ENCODE results near the gene GPR32. TPM values are rescaled to one million over a fixed set of nuclear protein-coding genes. Genes with fewer than 3 reads are reported as not detected.
"Not testable (repeated sequence)": the region's sequence is repeated elsewhere in the genome, so short reads cannot be mapped to it uniquely, and the experiment has no call there.

The GPR32 gene, protein sequence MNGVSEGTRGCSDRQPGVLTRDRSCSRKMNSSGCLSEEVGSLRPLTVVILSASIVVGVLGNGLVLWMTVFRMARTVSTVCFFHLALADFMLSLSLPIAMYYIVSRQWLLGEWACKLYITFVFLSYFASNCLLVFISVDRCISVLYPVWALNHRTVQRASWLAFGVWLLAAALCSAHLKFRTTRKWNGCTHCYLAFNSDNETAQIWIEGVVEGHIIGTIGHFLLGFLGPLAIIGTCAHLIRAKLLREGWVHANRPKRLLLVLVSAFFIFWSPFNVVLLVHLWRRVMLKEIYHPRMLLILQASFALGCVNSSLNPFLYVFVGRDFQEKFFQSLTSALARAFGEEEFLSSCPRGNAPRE
- total RNA-seq, result not detected

DNA sequence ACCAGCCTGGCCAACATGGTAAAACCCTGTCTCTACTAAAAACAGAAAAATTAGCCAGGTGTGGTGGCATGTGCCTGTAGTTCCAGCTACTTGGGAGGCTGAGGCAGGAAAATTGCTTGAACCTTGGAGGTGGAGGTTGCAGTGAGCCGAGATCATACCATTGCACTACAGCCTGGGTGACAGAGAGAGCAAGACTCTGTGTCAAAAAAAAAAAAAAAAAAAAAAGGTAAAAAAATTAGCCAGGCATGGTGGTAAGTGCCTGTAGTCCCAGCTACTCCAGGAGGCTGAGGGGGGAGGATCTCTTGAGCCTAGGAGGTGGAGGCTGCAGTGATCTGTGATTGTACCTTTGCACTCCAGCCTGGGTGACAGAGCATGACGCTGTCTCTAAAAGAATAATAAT lies at the start of gene GPR32:
GPR32 (plus strand) TSS at position 301 of the 400 bp plus-strand sequence. CDS start 137 bp downstream, outside the sequence.
- not testable (repeated sequence) for H3K27me3 ChIP-seq (replicated peaks; ENCODE audit: insufficient read depth); H3K27ac ChIP-seq; ATAC-seq (ENCODE audit: insufficient number of reproducible peaks, low FRiP score, low read depth); DNase-seq (ENCODE audit: low spot score); H3K4me3 ChIP-seq; H3K9me3 ChIP-seq; H3K4me1 ChIP-seq (ENCODE audit: control insufficient read depth in 1 of 2, low read depth in 2 of 2); H3K36me3 ChIP-seq

DNA sequence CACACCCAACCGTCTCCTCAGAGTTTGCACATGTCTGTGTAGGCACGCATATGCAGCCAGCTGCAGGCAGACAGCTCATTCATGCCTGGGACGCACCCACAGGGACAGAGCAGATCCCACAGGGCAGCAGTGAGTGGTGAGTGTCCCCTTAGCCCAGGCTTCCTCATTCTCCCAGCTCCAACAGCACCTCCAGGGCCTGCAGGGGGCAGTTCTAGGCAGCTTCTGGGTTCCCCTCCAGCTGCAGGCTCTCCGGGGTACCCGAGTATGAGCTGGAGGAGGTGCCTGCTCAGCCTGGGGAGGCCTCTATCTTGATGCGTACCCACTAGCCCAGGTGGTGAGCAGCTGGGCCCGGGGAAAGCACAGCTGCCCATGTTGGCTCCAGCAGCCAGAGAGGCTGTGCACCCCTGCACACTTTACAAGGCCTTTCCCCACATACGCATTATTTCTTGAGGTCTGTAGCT lies 49.3 kb upstream of the GPR32 start:
- no peak overlapping the region for H3K4me3 ChIP-seq
- H3K27ac ChIP-seq, result no peak overlapping the region
- no peaks in the 10 kb centered on the region for H3K9me3 ChIP-seq
- H3K36me3 ChIP-seq, result no peaks in the 10 kb centered on the region
- H3K4me1 ChIP-seq (ENCODE audit: control insufficient read depth in 1 of 2, low read depth in 2 of 2), result peaks cover 10 to 25% of the 10 kb centered on the region in 2 donors
- DNase-seq (ENCODE audit: low spot score), result no peak
- no peak for ATAC-seq (ENCODE audit: insufficient number of reproducible peaks, low FRiP score, low read depth)
- no peaks in the 10 kb centered on the region for H3K27me3 ChIP-seq (replicated peaks; ENCODE audit: insufficient read depth)
- TF ChIP-seq, protein P1, sequence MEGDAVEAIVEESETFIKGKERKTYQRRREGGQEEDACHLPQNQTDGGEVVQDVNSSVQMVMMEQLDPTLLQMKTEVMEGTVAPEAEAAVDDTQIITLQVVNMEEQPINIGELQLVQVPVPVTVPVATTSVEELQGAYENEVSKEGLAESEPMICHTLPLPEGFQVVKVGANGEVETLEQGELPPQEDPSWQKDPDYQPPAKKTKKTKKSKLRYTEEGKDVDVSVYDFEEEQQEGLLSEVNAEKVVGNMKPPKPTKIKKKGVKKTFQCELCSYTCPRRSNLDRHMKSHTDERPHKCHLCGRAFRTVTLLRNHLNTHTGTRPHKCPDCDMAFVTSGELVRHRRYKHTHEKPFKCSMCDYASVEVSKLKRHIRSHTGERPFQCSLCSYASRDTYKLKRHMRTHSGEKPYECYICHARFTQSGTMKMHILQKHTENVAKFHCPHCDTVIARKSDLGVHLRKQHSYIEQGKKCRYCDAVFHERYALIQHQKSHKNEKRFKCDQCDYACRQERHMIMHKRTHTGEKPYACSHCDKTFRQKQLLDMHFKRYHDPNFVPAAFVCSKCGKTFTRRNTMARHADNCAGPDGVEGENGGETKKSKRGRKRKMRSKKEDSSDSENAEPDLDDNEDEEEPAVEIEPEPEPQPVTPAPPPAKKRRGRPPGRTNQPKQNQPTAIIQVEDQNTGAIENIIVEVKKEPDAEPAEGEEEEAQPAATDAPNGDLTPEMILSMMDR (IDR thresholded peaks at IDR 0.05), result no peak

DNA sequence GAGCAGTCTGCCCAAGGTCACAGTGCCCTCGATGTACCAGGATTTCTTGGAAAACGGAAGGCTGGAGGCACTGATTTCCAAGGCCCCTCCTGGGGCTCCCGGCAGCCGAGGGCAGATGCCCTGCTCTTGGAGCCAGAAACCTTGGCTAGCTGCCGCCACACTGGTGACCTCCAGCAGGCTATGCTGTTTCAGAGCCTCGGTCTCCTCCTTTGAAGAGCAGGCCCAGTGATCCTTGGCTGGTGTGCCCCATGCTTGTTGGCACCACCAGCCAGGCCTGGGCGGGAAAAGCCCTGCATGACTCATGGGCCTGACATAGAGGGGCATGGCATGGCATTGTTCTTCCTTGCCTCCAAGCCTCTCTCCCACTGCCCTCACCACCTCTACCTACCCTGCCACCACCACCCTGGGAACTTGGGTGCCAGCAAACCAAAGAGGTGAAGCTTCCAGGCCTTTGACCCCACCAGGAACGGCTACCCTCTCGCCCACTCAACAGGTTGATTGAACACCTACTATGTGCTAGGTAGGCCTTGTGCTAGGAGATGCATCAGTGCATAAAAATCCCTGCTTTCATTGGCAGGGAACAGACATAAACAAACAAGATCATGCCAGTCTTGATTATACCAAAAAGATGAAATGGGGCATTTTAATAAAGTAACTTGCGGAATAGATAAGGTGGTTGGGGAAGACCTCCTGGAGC lies 48.7 kb upstream of the GPR32 start:
- Histone ChIP-seq H3K4me3 (no peak overlapping the region), H3K27me3 (replicated peaks; ENCODE audit: insufficient read depth) (no peaks in the 10 kb centered on the region), H3K9me3 (no peaks in the 10 kb centered on the region), H3K4me1 (ENCODE audit: control insufficient read depth in 1 of 2, low read depth in 2 of 2) (peaks cover 10 to 25% of the 10 kb centered on the region in 2 donors), H3K36me3 (no peaks in the 10 kb centered on the region), H3K27ac (no peak overlapping the region)
- DNase-seq (ENCODE audit: low spot score) (no peak), ATAC-seq (ENCODE audit: insufficient number of reproducible peaks, low FRiP score, low read depth) (no peak)
- TF ChIP-seq, protein P1 (IDR thresholded peaks at IDR 0.05), result no peak

DNA sequence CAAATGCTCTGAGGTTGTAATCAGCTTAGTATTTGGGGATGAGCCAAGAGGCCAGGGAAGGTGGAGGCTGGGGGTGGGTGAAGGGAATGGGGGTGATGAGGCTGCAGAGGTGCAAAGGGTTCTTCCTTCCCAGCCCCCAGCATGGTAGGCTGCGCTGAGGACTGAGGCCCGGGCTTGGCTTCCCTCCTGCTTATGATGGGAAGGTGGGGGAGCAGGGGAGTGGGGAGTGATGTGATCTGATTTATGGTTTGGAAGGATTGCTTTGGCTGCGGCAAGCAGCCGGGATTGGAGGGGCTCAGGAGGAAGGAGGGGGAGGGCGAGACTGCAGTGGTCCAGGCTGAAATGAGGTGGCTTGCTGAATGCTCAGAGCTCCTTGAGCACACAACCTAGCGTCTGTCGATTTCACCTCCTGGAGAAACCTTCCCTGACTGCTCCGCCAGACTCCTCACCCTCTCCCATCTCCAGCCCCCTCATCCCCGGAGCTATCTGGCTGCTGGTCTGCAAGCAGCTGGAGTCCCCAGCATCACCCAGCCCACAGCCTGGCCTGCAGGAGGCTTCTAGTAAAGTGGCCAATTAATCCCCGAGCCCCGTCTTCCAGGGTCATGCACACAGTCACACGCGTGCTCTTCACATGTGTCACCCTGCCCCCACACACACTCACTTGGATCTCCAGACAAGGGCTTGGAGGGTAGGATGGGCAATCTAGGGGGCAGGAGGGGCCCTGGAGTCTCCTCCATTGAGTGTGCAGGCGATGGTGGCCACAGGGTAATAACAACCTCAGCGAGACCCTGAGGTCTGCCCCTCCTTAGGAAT lies 47.9 kb upstream of the GPR32 start:
- H3K27ac ChIP-seq, result no peak overlapping the region

DNA sequence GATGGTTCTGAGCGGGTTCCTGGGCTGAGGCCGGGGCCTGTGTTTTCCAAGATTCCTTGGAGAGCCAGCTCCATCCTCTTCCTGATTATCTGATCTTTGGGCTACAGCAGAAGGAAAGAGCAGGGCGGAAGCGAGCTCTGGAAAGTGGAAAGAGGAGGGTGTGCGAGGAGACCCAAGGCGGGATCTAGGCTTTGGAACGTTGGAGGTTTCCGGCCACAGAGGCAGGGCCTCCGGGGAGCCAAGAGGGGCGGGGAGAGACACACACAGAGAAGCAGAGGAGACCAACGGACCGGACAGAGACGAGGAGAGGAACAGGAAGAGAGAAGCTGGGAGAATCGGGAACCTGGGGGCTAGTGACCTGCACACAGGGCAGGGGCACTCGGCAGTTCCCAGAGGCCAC lies 47.2 kb upstream of the GPR32 start, which contains the start of gene CLEC11A:
CLEC11A (plus strand) TSS at position 296 of the 400 bp plus-strand sequence. CDS start 162 bp downstream, outside the sequence.
- TF ChIP-seq, protein P1 (IDR thresholded peaks at IDR 0.05), result no peak
- H3K4me1 ChIP-seq (ENCODE audit: control insufficient read depth in 1 of 2, low read depth in 2 of 2), result peaks cover 10 to 24% of the 10 kb centered on the region in 2 donors
- no peak within 1 kb of the TSS for H3K27ac ChIP-seq
- no peaks in the 10 kb centered on the region for H3K9me3 ChIP-seq
- peak within 1 kb of the TSS; percentile 65 for H3K4me3 ChIP-seq
- no peaks in the 10 kb centered on the region for H3K36me3 ChIP-seq
- no peak for ATAC-seq (ENCODE audit: insufficient number of reproducible peaks, low FRiP score, low read depth)
- no peak for DNase-seq (ENCODE audit: low spot score)
- H3K27me3 ChIP-seq (replicated peaks; ENCODE audit: insufficient read depth), result no peaks in the 10 kb centered on the region

More for the DNA sequence above, 47.9 kb upstream of the GPR32 start:
- H3K27me3 ChIP-seq (replicated peaks; ENCODE audit: insufficient read depth), result no peaks in the 10 kb centered on the region
- H3K36me3 ChIP-seq, result no peaks in the 10 kb centered on the region
- ATAC-seq (ENCODE audit: insufficient number of reproducible peaks, low FRiP score, low read depth), result no peak
- H3K4me3 ChIP-seq, result no peak overlapping the region
- TF ChIP-seq, protein P1 (IDR thresholded peaks at IDR 0.05), result no peak
- peaks cover 10 to 25% of the 10 kb centered on the region in 2 donors for H3K4me1 ChIP-seq (ENCODE audit: control insufficient read depth in 1 of 2, low read depth in 2 of 2)
- DNase-seq (ENCODE audit: low spot score), result no peak
- no peaks in the 10 kb centered on the region for H3K9me3 ChIP-seq
